Gastroesophageal sphincter (tissue), 3 donors: Measurements from ENCODE around the gene POLR3C.

Experiments
- POLR2AphosphoS5 ChIP-seq: sonication (generic); formaldehyde crosslinking; IDR thresholded peaks from one replicate; pipeline ENCODE4 v1.6.1; 2017; ENCODE audit warnings: antibody characterized with exemption
- TF ChIP-seq, protein P1 (sequence below), 4 experiments: fragments of 200-600 bp in 2 of 4; fragments of 450-650 bp in 2 of 4; sonication (generic) in 1 of 4; IDR thresholded peaks; one replicate each; pipeline ENCODE4 v1.5.1; 2017 to 2019; ENCODE audit warnings: antibody characterized with exemption in 4 of 4, mild to moderate bottlenecking in 2 of 4, moderate library complexity in 2 of 4

DNA sequence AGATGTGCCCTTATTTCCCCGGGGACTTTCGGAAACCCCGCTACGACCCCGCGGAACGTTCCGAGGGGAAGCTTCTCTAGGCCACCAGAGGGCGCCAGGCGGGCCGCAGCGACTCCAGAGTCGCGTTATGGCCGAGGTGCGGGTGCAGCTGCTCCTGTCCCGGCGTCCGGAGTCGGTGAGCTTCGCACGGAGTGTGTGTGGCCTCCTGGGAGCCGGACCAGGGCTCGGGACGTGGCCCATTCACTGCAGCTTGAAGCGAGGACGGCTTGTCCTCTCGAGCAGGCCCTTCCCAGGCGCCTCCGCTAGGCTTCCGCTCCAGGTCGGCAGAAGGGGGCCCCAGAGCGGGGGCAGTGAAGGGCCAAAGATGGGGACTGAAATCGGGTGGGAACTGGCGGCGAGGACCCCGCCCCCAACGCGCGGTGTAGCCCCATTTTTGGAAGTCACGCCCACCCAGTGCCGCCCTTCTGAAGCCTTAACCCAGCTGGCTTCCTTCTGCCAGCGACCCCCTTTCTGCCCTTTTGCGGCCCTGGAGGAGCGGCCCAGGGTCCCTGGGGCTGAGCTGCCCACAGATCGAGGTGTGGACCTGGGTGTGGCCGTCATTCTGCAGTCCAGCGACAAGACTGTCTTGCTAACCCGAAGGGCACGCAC is 21.6 kb downstream of the POLR3C start, which contains the start of gene NUDT17:
- TF ChIP-seq, protein P1, sequence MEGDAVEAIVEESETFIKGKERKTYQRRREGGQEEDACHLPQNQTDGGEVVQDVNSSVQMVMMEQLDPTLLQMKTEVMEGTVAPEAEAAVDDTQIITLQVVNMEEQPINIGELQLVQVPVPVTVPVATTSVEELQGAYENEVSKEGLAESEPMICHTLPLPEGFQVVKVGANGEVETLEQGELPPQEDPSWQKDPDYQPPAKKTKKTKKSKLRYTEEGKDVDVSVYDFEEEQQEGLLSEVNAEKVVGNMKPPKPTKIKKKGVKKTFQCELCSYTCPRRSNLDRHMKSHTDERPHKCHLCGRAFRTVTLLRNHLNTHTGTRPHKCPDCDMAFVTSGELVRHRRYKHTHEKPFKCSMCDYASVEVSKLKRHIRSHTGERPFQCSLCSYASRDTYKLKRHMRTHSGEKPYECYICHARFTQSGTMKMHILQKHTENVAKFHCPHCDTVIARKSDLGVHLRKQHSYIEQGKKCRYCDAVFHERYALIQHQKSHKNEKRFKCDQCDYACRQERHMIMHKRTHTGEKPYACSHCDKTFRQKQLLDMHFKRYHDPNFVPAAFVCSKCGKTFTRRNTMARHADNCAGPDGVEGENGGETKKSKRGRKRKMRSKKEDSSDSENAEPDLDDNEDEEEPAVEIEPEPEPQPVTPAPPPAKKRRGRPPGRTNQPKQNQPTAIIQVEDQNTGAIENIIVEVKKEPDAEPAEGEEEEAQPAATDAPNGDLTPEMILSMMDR (IDR thresholded peaks at IDR 0.05), result peak; percentile 66 to 95 (median 86)
- peak; percentile 42 for TF ChIP-seq POLR2AphosphoS5
